Peyer's patch (tissue), 4 donors: ENCODE measurements around the gene PCGF3.

Experiments used
- POLR2A ChIP-seq, 2 donors: fragments of 450-650 bp; IDR thresholded peaks; one replicate each; pipeline ENCODE4 v1.5.1; 2017; ENCODE audit warnings: antibody characterized with exemption in 2 of 2, mild to moderate bottlenecking in 2 of 2, moderate library complexity in 2 of 2
- TF ChIP-seq, protein P1 (sequence below), 6 experiments: fragments of 450-650 bp in 4 of 6; fragments of 200-600 bp in 2 of 6; sonication (generic) in 1 of 6; IDR thresholded peaks; one replicate each; pipeline ENCODE4 v1.5.1; 2017 to 2019; ENCODE audit warnings: antibody characterized with exemption in 6 of 6, mild to moderate bottlenecking in 3 of 6, moderate library complexity in 1 of 6

DNA sequence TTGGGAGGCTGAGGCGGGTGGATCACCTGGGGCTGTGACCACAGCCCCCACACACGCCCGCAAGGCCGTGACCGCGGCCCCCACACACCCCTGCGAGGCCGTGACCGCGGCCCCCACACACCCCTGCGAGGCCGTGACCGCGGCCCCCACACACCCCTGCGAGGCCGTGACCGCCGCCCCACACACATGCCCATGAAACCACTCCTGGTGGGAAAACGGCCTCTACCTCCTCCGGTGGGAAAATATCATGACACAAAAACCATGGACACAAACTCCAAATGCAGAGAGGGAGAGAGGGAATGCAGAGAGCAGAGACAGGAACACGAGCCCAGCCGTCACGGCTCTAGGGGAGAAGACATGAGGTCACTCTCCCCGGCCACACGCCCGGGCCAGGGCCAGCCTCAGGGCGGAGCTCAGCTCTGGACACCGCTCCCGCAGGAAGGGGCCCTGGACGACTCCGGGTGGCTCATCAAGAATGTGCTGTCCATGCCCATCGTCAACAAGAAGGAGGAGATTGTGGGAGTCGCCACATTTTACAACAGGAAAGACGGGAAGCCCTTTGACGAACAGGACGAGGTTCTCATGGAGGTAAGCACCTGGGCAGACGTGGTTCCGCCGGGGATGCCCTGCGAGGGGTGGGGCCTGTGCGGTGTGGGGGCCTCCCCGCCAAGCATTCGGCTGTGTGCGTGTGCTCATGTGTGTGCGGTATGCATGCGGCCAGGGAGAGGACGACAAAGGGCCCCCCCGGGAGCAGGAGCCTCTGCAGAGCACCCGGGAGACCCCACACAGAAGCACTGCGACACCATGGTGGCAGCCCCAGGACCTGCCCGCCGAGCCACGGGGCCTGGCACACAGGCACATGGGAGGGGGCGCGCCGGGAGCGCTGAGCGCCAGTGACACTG lies 48.9 kb upstream of the PCGF3 start:
- TF ChIP-seq, protein P1, sequence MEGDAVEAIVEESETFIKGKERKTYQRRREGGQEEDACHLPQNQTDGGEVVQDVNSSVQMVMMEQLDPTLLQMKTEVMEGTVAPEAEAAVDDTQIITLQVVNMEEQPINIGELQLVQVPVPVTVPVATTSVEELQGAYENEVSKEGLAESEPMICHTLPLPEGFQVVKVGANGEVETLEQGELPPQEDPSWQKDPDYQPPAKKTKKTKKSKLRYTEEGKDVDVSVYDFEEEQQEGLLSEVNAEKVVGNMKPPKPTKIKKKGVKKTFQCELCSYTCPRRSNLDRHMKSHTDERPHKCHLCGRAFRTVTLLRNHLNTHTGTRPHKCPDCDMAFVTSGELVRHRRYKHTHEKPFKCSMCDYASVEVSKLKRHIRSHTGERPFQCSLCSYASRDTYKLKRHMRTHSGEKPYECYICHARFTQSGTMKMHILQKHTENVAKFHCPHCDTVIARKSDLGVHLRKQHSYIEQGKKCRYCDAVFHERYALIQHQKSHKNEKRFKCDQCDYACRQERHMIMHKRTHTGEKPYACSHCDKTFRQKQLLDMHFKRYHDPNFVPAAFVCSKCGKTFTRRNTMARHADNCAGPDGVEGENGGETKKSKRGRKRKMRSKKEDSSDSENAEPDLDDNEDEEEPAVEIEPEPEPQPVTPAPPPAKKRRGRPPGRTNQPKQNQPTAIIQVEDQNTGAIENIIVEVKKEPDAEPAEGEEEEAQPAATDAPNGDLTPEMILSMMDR (IDR thresholded peaks at IDR 0.05) = no peak
- TF ChIP-seq POLR2A (IDR thresholded peaks at IDR 0.05) = no peak
